H1 (cell line): ENCODE measurements around the gene BCL2. TPM values are rescaled to one million over a fixed set of nuclear protein-coding genes. Genes with fewer than 3 reads are reported as not detected.

Experiments used
- CTBP2 ChIP-seq: IDR thresholded peaks from 2 replicates; pipeline ENCODE4 v1.7.0; 2011; ENCODE audit warnings: borderline replicate concordance, mild to moderate bottlenecking, moderate library complexity, mixed read lengths, low read length; ENCODE audit not compliant: insufficient read depth, insufficient read length
- MAFK ChIP-seq: IDR thresholded peaks from 2 replicates; pipeline ENCODE4 v1.6.1; 2012; ENCODE audit warnings: low read depth, mild to moderate bottlenecking, improper control_type of control experiment, low read length
- POLR2A ChIP-seq, 2 experiments: IDR thresholded peaks; 1 replicate in 1 of 2; 2 replicates in 1 of 2; pipeline ENCODE4 v1.6.1; 2011; ENCODE audit warnings: low read depth in 2 of 2, low read length in 2 of 2, mild to moderate bottlenecking in 2 of 2; ENCODE audit errors: control extremely low read depth in 1 of 2
- POLR2AphosphoS5 ChIP-seq: IDR thresholded peaks from 2 replicates; pipeline ENCODE4 v1.6.1; 2011; ENCODE audit warnings: low read depth, low read length
- RFX5 ChIP-seq: IDR thresholded peaks from 2 replicates; pipeline ENCODE4 v1.6.1; 2011; ENCODE audit warnings: low read depth, low read length, improper control_type of control experiment, borderline replicate concordance
- RXRA ChIP-seq: IDR thresholded peaks from 2 replicates; pipeline ENCODE4 v1.6.1; 2011; ENCODE audit warnings: low read depth, mild to moderate bottlenecking, low read length, moderate library complexity; ENCODE audit not compliant: insufficient read depth
- SIRT6 ChIP-seq: IDR thresholded peaks from one replicate; pipeline ENCODE4 v1.7.1; 2012; ENCODE audit warnings: low read length, inconsistent platforms
- SP2 ChIP-seq: IDR thresholded peaks from 2 replicates; pipeline ENCODE4 v1.6.1; 2012; ENCODE audit warnings: mild to moderate bottlenecking, low read length, inconsistent platforms
- SUZ12 ChIP-seq: fragments of 200-600 bp; sonication (generic); IDR thresholded peaks from 2 replicates; pipeline ENCODE4 v1.6.1; 2012; ENCODE audit warnings: mild to moderate bottlenecking, inconsistent platforms, low read length, moderate library complexity, mixed read lengths
- polyA plus RNA-seq, 7 experiments: library from polyadenylated mRNA; depleted of rRNA in 3 of 7; stranded (reverse) in 5 of 7; unstranded in 2 of 7; fragments of >200 nt in 5 of 7; fragments of 200-250 nt in 2 of 7; gene quantifications; 1 replicate in 5 of 7; 2 replicates in 1 of 7; 4 replicates in 1 of 7; pipeline versions ENCODE4 v1.2.1 to v1.2.3, GENCODE V29; 2011 to 2013; ENCODE audit warnings: missing spikeins in 2 of 7, mixed read lengths in 2 of 7
- total RNA-seq: library from RNA; stranded (reverse); fragmentation: NEBNext Ultra II Directional; extraction: Animal tissue kit (Norgen Biotek cat#: 25700); gene quantifications from 2 replicates; pipeline ENCODE4 v1.2.1, GENCODE V29; 2021
- TF ChIP-seq, protein P1 (sequence below): fragments of 300-600 bp; sonication (generic); IDR thresholded peaks from 2 replicates; pipeline ENCODE4 v1.7.1; 2012; ENCODE audit warnings: low read length, moderate library complexity, mild to moderate bottlenecking, inconsistent platforms; ENCODE audit not compliant: insufficient replicate concordance

Gene BCL2
- total and polyA plus RNA-seq, 2 of the 8 experiments (the other 6 are each of a cell fraction or from before 2014, with no cell fraction given), result 0.59 to 4.5 TPM

DNA sequence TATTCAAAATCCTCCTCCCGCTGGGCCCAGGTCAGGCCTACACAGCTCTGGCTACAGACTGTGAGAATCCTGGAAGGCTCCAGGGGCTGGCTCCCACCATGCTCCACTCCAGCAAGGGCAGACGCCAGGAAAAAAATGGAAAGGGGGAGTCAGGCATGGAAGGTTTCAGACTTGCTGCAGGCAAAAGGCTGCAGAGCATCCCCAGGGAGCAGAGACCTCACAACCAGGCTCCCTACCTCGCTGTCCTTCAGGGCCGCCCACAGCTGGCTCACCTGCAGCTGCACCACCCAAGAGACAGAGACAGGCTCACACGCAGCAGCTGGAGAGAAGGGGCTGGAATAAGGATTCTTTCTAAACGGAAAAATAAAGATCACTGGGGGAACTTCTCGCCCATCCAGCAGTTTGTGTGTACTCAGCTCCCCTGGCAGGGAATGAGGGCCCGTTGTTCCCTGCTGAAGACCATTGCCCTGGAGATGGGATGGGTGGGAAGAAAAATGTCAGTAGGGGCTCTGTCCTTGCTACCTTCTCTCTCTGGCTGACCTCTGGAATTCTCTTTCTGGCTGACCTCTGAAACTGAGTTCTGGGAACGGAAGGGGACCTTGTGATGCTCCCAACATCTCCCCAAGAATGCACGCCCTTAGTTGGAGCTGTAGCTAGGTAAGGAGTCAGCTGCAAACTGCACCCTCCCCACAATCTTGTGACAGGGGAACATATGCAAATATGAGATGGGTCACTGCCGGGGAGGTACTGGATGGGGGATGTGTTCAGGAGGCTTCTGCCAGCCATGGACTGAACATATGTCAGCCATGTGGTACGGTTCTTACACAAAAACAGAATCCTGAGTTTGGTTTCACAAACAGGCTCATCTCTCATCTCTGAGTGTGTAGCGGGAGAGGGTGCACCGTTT lies 34.5 kb downstream of the BCL2 start (continued):
- no peak for TF ChIP-seq RFX5
- TF ChIP-seq SP2, result no peak
- no peak for TF ChIP-seq POLR2A (IDR thresholded peaks at IDR 0.05; ENCODE audit: control extremely low read depth in 1 of 2, low read depth in 2 of 2, low read length in 2 of 2)
- no peak for TF ChIP-seq RXRA
- no peak for TF ChIP-seq MAFK
- TF ChIP-seq, protein P1, sequence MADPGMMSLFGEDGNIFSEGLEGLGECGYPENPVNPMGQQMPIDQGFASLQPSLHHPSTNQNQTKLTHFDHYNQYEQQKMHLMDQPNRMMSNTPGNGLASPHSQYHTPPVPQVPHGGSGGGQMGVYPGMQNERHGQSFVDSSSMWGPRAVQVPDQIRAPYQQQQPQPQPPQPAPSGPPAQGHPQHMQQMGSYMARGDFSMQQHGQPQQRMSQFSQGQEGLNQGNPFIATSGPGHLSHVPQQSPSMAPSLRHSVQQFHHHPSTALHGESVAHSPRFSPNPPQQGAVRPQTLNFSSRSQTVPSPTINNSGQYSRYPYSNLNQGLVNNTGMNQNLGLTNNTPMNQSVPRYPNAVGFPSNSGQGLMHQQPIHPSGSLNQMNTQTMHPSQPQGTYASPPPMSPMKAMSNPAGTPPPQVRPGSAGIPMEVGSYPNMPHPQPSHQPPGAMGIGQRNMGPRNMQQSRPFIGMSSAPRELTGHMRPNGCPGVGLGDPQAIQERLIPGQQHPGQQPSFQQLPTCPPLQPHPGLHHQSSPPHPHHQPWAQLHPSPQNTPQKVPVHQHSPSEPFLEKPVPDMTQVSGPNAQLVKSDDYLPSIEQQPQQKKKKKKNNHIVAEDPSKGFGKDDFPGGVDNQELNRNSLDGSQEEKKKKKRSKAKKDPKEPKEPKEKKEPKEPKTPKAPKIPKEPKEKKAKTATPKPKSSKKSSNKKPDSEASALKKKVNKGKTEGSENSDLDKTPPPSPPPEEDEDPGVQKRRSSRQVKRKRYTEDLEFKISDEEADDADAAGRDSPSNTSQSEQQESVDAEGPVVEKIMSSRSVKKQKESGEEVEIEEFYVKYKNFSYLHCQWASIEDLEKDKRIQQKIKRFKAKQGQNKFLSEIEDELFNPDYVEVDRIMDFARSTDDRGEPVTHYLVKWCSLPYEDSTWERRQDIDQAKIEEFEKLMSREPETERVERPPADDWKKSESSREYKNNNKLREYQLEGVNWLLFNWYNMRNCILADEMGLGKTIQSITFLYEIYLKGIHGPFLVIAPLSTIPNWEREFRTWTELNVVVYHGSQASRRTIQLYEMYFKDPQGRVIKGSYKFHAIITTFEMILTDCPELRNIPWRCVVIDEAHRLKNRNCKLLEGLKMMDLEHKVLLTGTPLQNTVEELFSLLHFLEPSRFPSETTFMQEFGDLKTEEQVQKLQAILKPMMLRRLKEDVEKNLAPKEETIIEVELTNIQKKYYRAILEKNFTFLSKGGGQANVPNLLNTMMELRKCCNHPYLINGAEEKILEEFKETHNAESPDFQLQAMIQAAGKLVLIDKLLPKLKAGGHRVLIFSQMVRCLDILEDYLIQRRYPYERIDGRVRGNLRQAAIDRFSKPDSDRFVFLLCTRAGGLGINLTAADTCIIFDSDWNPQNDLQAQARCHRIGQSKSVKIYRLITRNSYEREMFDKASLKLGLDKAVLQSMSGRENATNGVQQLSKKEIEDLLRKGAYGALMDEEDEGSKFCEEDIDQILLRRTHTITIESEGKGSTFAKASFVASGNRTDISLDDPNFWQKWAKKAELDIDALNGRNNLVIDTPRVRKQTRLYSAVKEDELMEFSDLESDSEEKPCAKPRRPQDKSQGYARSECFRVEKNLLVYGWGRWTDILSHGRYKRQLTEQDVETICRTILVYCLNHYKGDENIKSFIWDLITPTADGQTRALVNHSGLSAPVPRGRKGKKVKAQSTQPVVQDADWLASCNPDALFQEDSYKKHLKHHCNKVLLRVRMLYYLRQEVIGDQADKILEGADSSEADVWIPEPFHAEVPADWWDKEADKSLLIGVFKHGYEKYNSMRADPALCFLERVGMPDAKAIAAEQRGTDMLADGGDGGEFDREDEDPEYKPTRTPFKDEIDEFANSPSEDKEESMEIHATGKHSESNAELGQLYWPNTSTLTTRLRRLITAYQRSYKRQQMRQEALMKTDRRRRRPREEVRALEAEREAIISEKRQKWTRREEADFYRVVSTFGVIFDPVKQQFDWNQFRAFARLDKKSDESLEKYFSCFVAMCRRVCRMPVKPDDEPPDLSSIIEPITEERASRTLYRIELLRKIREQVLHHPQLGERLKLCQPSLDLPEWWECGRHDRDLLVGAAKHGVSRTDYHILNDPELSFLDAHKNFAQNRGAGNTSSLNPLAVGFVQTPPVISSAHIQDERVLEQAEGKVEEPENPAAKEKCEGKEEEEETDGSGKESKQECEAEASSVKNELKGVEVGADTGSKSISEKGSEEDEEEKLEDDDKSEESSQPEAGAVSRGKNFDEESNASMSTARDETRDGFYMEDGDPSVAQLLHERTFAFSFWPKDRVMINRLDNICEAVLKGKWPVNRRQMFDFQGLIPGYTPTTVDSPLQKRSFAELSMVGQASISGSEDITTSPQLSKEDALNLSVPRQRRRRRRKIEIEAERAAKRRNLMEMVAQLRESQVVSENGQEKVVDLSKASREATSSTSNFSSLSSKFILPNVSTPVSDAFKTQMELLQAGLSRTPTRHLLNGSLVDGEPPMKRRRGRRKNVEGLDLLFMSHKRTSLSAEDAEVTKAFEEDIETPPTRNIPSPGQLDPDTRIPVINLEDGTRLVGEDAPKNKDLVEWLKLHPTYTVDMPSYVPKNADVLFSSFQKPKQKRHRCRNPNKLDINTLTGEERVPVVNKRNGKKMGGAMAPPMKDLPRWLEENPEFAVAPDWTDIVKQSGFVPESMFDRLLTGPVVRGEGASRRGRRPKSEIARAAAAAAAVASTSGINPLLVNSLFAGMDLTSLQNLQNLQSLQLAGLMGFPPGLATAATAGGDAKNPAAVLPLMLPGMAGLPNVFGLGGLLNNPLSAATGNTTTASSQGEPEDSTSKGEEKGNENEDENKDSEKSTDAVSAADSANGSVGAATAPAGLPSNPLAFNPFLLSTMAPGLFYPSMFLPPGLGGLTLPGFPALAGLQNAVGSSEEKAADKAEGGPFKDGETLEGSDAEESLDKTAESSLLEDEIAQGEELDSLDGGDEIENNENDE, result no peak
- no peak for TF ChIP-seq SUZ12
- no peak for TF ChIP-seq POLR2AphosphoS5
- TF ChIP-seq CTBP2, result no peak
- TF ChIP-seq SIRT6, result no peak
